ENCODE results near the gene NUP210.

DNA sequence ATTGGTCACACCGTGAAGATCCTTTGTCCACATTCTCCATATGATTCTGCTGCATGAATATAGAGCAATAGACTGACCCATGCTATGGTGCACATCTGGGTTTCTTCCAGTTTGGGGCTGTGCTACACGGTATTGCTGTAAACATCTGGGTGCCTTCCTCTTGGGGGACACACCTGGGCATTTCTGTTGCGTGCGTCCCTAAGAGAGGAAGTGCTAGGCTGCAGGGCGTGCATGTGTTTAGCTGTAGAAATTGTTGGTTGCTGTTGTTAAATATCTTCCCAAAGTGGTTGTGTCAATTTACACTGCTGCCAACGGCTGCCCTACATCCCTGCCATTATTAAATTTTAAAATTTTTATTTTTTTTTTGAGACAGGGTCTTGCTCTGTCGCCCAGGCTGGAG is 52.4 kb downstream of the NUP210 start:
- TF ChIP-seq, protein P1, sequence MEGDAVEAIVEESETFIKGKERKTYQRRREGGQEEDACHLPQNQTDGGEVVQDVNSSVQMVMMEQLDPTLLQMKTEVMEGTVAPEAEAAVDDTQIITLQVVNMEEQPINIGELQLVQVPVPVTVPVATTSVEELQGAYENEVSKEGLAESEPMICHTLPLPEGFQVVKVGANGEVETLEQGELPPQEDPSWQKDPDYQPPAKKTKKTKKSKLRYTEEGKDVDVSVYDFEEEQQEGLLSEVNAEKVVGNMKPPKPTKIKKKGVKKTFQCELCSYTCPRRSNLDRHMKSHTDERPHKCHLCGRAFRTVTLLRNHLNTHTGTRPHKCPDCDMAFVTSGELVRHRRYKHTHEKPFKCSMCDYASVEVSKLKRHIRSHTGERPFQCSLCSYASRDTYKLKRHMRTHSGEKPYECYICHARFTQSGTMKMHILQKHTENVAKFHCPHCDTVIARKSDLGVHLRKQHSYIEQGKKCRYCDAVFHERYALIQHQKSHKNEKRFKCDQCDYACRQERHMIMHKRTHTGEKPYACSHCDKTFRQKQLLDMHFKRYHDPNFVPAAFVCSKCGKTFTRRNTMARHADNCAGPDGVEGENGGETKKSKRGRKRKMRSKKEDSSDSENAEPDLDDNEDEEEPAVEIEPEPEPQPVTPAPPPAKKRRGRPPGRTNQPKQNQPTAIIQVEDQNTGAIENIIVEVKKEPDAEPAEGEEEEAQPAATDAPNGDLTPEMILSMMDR (IDR thresholded peaks at IDR 0.05) = no peak
- TF ChIP-seq GABPA (IDR thresholded peaks at IDR 0.05; ENCODE audit: low read depth) (no peak), NRF1 (IDR thresholded peaks at IDR 0.05; ENCODE audit: low read depth, low read length) (no peak), TAF1 (IDR thresholded peaks at IDR 0.05; ENCODE audit: borderline replicate concordance, low read depth, low read length) (no peak), RFX5 (IDR thresholded peaks at IDR 0.05; ENCODE audit: low read length) (no peak), NFIC (IDR thresholded peaks at IDR 0.05; ENCODE audit: borderline replicate concordance) (no peak), JUND (IDR thresholded peaks at IDR 0.05) (no peak)

Measured in SK-N-SH (cell line).